Mesendoderm (in vitro differentiated cells): ENCODE data around the gene STK35.

Experiments
- DNase-seq: peaks from one replicate; pipeline ENCODE4 v3.0.0; 2013
- H2AK5ac ChIP-seq: 2 replicates; pipeline ENCODE4 v1.6.1; 2013; ENCODE audit warnings: low read length, inconsistent platforms
- H2BK120ac ChIP-seq: 2 replicates; pipeline ENCODE4 v1.6.1; 2013; ENCODE audit warnings: low read depth, mild to moderate bottlenecking, low read length, moderate library complexity, mixed read lengths
- H2BK15ac ChIP-seq: replicated peaks from 2 replicates; pipeline ENCODE4 v1.6.1; 2013; ENCODE audit warnings: low read depth, mild to moderate bottlenecking, moderate library complexity
- H2BK5ac ChIP-seq: 2 replicates; pipeline ENCODE4 v1.6.1; 2013; ENCODE audit warnings: low read length, inconsistent platforms
- H3K18ac ChIP-seq: 2 replicates; pipeline ENCODE4 v1.6.1; 2013; ENCODE audit warnings: mild to moderate bottlenecking, low read length, mixed read lengths
- H3K23ac ChIP-seq: one replicate; pipeline ENCODE4 v1.6.1; 2013; ENCODE audit warnings: low read length
- H3K27ac ChIP-seq: 2 replicates; pipeline ENCODE4 v1.5.1; 2013; ENCODE audit warnings: low read depth, mild to moderate bottlenecking, inconsistent platforms, low read length, moderate library complexity
- H3K27me3 ChIP-seq: 2 replicates; pipeline ENCODE4 v1.6.1; 2013; ENCODE audit warnings: low read length, control low read depth, mild to moderate bottlenecking, inconsistent platforms; ENCODE audit not compliant: insufficient read depth, poor library complexity
- H3K36me3 ChIP-seq: 2 replicates; pipeline ENCODE4 v1.6.1; 2013; ENCODE audit warnings: low read length, inconsistent platforms; ENCODE audit not compliant: control insufficient read depth, insufficient read depth
- H3K4ac ChIP-seq: one replicate; pipeline ENCODE4 v1.6.1; 2013; ENCODE audit warnings: low read depth, mild to moderate bottlenecking, low read length, moderate library complexity
- H3K4me1 ChIP-seq: 2 replicates; pipeline ENCODE4 v1.6.1; 2013; ENCODE audit warnings: low read depth, low read length, inconsistent platforms; ENCODE audit not compliant: control insufficient read depth
- H3K4me2 ChIP-seq: 2 replicates; pipeline ENCODE4 v1.6.1; 2013; ENCODE audit warnings: low read length
- H3K4me3 ChIP-seq: 2 replicates; pipeline ENCODE4 v1.5.1; 2013; ENCODE audit warnings: mild to moderate bottlenecking, low read length
- H3K56ac ChIP-seq: one replicate; pipeline ENCODE4 v1.6.1; 2013; ENCODE audit warnings: low read length
- H3K79me1 ChIP-seq: 2 replicates; pipeline ENCODE4 v1.6.1; 2013; ENCODE audit warnings: low read length, inconsistent platforms
- H3K79me2 ChIP-seq: 2 replicates; pipeline ENCODE4 v1.6.1; 2013; ENCODE audit warnings: mild to moderate bottlenecking, low read length; ENCODE audit not compliant: control insufficient read depth, insufficient read depth
- H3K9ac ChIP-seq: 2 replicates; pipeline ENCODE4 v1.6.1; 2013; ENCODE audit warnings: low read length, inconsistent platforms
- H4K5ac ChIP-seq: one replicate; pipeline ENCODE4 v1.6.1; 2013; ENCODE audit warnings: low read length
- H4K8ac ChIP-seq: one replicate; pipeline ENCODE4 v1.6.1; 2013; ENCODE audit warnings: low read depth, mild to moderate bottlenecking, control low read depth, low read length, moderate library complexity
- WGBS: extraction: QIAGEN DNeasy Blood & Tissue Kit; methylation state at CpG from one replicate; pipeline ENCODE4 v1.1.7; 2013; ENCODE audit warnings: low lambda C conversion rate, missing lambda C conversion rate; ENCODE audit not compliant: insufficient coverage; ENCODE audit errors: extremely low coverage; 5-methylcytosine and 5-hydroxymethylcytosine counted together

The STK35 gene

DNA sequence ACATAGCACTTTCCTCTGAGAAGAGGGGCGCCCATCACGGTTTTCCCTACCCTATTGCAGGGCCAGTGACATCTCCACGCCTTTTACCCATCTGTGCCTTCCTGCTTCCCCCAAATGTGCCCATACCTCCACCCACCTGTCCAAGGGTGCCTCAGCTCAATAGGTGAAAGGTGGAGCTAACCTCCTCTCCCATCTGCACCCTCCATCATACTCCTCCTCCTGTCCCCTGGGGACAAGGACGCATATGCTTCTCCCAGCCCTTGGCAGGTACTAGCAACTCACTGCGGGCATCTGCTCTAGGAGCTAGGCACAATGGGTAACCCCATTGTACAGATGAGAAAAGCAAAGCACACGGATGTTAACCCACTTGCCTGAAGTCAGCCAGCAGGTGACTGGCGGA lies 62.8 kb downstream of the STK35 start:
- H3K27ac ChIP-seq: no peak overlapping the region
- no peak overlapping the region for H3K9ac ChIP-seq
- H3K18ac ChIP-seq: no peak overlapping the region
- H3K79me2 ChIP-seq: no peaks in the 10 kb centered on the region
- H3K36me3 ChIP-seq: no peaks in the 10 kb centered on the region
- no peak overlapping the region for H3K56ac ChIP-seq
- no peak overlapping the region for H3K23ac ChIP-seq
- H3K27me3 ChIP-seq: no peaks in the 10 kb centered on the region
- no peak overlapping the region for H3K4ac ChIP-seq
- H4K5ac ChIP-seq: no peak overlapping the region
- H3K4me2 ChIP-seq: no peak overlapping the region
- no peak overlapping the region for H2BK15ac ChIP-seq
- H2BK5ac ChIP-seq: no peak overlapping the region
- WGBS: no CpG with 5 or more reads among the region's 7 CpGs
- no peak overlapping the region for H2BK120ac ChIP-seq
- H3K79me1 ChIP-seq: no peaks in the 10 kb centered on the region
- H3K4me1 ChIP-seq: no peaks in the 10 kb centered on the region
- H2AK5ac ChIP-seq: no peak overlapping the region
- DNase-seq: no peak
- no peak overlapping the region for H3K4me3 ChIP-seq
- H4K8ac ChIP-seq: no peak overlapping the region

DNA sequence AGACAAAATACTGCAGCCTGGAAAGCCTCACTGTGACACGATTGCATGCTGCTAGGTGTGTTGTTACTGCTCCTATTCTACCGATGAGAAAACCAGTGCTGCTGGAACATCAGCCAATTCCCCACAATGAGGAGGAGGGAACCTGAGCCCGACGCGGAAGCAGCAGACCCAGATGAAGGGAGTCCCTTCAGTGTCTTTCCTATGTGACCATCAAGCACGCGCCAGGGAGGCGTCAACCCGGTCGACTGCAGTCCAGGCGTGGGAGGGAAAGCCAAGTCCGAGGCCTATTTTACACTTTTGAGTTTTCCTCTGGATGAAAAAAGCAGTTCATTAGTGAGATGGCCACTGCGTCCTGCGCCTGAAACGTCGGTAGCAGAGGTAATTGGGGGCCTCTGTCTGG lies 63.3 kb downstream of the STK35 start:
- H2BK5ac ChIP-seq: no peak overlapping the region
- no peaks in the 10 kb centered on the region for H3K79me1 ChIP-seq
- no peak overlapping the region for H3K23ac ChIP-seq
- H3K18ac ChIP-seq: no peak overlapping the region
- H2AK5ac ChIP-seq: no peak overlapping the region
- H3K79me2 ChIP-seq: no peaks in the 10 kb centered on the region
- no peaks in the 10 kb centered on the region for H3K27me3 ChIP-seq
- H3K56ac ChIP-seq: no peak overlapping the region
- no peak overlapping the region for H4K8ac ChIP-seq
- H3K4ac ChIP-seq: no peak overlapping the region
- H2BK15ac ChIP-seq: no peak overlapping the region
- no peak overlapping the region for H3K4me2 ChIP-seq
- WGBS: no CpG with 5 or more reads among the region's 16 CpGs
- H3K9ac ChIP-seq: no peak overlapping the region
- H3K36me3 ChIP-seq: no peaks in the 10 kb centered on the region
- H4K5ac ChIP-seq: no peak overlapping the region
- DNase-seq: no peak
- H2BK120ac ChIP-seq: no peak overlapping the region
- no peak overlapping the region for H3K27ac ChIP-seq
- no peaks in the 10 kb centered on the region for H3K4me1 ChIP-seq
- no peak overlapping the region for H3K4me3 ChIP-seq

DNA sequence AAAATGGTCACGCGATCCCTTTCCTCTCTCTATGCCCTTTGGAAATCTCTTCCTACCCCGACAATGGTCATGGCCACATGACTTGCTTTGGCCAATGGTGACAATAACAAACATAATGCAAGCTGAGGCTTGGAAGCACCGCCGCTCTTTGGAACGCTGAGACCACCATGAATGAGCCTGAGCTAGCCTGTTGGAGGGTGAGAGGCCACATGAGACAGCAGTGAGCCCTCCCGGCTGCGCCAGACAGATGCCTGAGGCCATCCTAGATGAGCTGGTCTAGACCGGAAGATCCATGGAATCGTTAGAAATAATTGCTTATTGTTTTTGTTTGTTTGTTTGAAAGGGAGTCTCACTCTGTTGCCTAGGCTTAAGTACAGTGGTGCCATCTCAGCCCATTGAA lies 64.2 kb downstream of the STK35 start:
- Histone ChIP-seq H2BK120ac (no peak overlapping the region), H2BK15ac (no peak overlapping the region), H3K27ac (no peak overlapping the region), H4K5ac (no peak overlapping the region), H3K56ac (no peak overlapping the region), H4K8ac (no peak overlapping the region), H3K23ac (no peak overlapping the region), H3K18ac (no peak overlapping the region), H3K9ac (no peak overlapping the region), H3K27me3 (no peaks in the 10 kb centered on the region), H3K4ac (no peak overlapping the region), H3K79me1 (no peaks in the 10 kb centered on the region), H3K79me2 (no peaks in the 10 kb centered on the region), H3K4me3 (no peak overlapping the region), H2BK5ac (no peak overlapping the region), H2AK5ac (no peak overlapping the region), H3K36me3 (no peaks in the 10 kb centered on the region), H3K4me2 (no peak overlapping the region), H3K4me1 (no peaks in the 10 kb centered on the region)
- no peak for DNase-seq
- WGBS: no CpG with 5 or more reads among the region's 10 CpGs

DNA sequence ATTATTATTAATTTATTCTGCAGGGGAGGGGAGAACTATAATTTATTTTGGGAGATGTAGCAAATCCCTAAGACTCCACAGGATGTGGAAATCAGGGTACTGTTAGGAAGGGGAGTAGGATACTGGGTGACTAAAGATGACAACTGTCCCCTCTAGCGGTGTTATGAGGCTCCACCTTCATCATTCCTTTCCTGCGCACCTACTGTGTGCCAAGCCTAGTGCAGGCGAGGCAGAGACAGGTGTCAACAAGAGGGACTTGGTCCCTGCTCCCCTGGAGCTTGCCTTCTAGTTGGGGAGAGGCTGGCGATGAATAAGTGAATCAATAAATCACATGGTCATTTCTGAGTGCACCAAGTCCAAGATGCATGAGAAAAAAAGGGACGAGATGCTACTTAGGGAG lies 65.5 kb downstream of the STK35 start:
- Histone ChIP-seq H3K9ac (no peak overlapping the region), H3K23ac (no peak overlapping the region), H3K4ac (no peak overlapping the region), H3K27me3 (no peaks in the 10 kb centered on the region), H3K56ac (no peak overlapping the region), H4K8ac (no peak overlapping the region), H3K4me1 (no peaks in the 10 kb centered on the region), H4K5ac (no peak overlapping the region), H3K4me3 (no peak overlapping the region), H2BK15ac (no peak overlapping the region), H2AK5ac (no peak overlapping the region), H3K18ac (no peak overlapping the region), H2BK120ac (no peak overlapping the region), H3K79me1 (no peaks in the 10 kb centered on the region), H3K36me3 (no peaks in the 10 kb centered on the region), H3K79me2 (no peaks in the 10 kb centered on the region), H3K4me2 (no peak overlapping the region), H2BK5ac (no peak overlapping the region), H3K27ac (no peak overlapping the region)
- WGBS: no CpG with 5 or more reads among the region's 5 CpGs
- no peak for DNase-seq

DNA sequence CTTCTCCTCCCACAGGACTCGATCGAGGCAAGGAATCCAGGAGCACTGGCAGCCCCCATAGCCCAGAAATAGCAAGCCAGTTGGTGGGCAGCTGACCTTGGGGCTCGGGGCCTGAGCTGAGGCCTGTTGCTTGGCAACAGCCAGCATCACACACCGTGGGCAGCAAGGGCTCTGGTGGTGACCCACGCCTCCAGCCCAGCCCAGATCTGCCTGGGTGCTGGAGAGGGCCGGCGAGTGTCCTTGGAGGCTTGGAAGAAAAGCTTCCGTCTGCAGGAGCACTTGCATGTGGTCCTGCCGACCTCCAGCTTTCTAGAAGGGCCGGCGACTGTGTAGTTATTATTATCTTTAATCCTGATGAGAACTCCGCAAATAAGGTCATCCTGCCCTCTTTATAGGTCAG lies 67.3 kb downstream of the STK35 start:
- Histone ChIP-seq H4K8ac (no peak overlapping the region), H3K27ac (no peak overlapping the region), H3K18ac (no peak overlapping the region), H3K79me2 (no peaks in the 10 kb centered on the region), H3K4ac (no peak overlapping the region), H2BK120ac (no peak overlapping the region), H3K36me3 (no peaks in the 10 kb centered on the region), H4K5ac (no peak overlapping the region), H3K4me1 (no peaks in the 10 kb centered on the region), H3K56ac (no peak overlapping the region), H2BK15ac (no peak overlapping the region), H3K4me2 (no peak overlapping the region), H3K4me3 (no peak overlapping the region), H2BK5ac (no peak overlapping the region), H2AK5ac (no peak overlapping the region), H3K27me3 (no peaks in the 10 kb centered on the region), H3K23ac (no peak overlapping the region), H3K79me1 (no peaks in the 10 kb centered on the region), H3K9ac (no peak overlapping the region)
- no CpG with 5 or more reads among the region's 12 CpGs for WGBS
- no peak for DNase-seq

DNA sequence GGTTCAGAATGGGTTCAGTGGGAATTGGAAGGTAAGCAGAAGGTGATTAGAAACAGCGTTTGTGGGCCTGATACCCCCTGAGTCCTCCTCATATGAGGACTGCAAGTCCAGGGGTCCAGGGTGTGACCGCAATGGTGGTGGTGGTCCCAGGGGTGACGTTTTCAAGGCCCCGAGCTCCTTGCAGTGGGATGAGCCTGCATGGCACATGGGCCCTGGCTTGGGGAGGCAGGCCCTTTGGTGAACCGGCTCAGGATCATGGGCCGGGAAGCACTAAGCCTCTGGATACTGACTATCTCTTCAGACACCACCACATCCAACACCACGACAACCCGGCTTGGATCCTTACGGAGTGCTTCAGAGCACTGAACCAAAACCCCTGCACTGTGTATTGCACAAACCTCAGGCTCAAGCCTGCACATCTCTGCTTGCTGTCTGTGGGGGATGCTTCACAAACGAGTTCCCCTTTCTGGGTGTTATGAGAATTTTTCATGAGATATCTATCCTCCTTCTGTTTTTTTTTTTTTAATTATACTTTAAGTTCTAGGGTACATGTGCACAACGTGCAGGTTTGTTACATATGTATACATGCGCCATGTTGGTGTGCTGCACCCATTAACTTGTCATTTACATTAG lies 67.9 kb downstream of the STK35 start:
- H4K8ac ChIP-seq: no peak overlapping the region
- H3K4me1 ChIP-seq: no peaks in the 10 kb centered on the region
- no peak overlapping the region for H3K23ac ChIP-seq
- H2BK15ac ChIP-seq: no peak overlapping the region
- H2BK120ac ChIP-seq: no peak overlapping the region
- no peak overlapping the region for H2AK5ac ChIP-seq
- no peaks in the 10 kb centered on the region for H3K79me2 ChIP-seq
- H3K27ac ChIP-seq: no peak overlapping the region
- no peak overlapping the region for H3K18ac ChIP-seq
- no peak for DNase-seq
- H3K4me2 ChIP-seq: no peak overlapping the region
- WGBS: no CpG with 5 or more reads among the region's 12 CpGs
- H2BK5ac ChIP-seq: no peak overlapping the region
- no peak overlapping the region for H3K56ac ChIP-seq
- no peak overlapping the region for H4K5ac ChIP-seq
- no peaks in the 10 kb centered on the region for H3K36me3 ChIP-seq
- no peak overlapping the region for H3K9ac ChIP-seq
- no peak overlapping the region for H3K4me3 ChIP-seq
- no peaks in the 10 kb centered on the region for H3K27me3 ChIP-seq
- H3K4ac ChIP-seq: no peak overlapping the region
- H3K79me1 ChIP-seq: no peaks in the 10 kb centered on the region
